CD4-positive, alpha-beta T cell treated with Interferon gamma for 1 hour (primary cell): ENCODE results near the gene NIN.

Experiments used
- DNase-seq: peaks from one replicate; pipeline ENCODE4 v3.0.0-alpha.2; 2020

NIN gene

DNA sequence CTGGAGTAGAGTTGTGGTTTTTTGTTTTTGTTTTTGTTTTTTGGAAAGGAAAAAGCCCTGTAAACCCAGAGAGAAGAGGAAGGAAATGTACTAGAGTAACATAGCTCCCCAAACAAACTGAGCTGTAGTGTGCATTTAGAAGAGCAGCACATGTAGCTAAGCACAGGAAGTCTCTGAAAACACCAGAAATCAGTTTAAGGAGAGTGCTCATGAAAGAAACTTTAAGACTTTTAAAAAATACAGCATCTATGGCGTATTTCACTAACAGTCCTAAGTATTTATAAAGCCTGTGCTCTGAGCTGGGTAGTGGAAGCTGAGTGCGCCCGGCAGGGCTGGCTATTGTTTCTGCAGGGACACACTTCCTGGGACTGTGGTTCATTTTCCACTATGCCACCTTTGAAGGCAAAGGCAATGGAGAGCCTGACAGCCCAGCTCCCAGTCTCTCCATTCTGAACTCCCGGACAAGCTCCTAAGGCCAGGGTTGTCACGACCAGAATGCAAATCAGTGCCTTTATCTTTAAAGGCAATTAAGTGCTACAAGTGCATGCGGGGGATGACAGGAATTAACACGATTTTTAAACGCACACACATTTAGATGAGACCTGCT is 45.4 kb downstream of the NIN start:
- DNase-seq: no peak

- DNase-seq: no peak
Measured at GRCh38 chr14:50784683-50785456, 46.1 kb downstream of the NIN start.

DNA sequence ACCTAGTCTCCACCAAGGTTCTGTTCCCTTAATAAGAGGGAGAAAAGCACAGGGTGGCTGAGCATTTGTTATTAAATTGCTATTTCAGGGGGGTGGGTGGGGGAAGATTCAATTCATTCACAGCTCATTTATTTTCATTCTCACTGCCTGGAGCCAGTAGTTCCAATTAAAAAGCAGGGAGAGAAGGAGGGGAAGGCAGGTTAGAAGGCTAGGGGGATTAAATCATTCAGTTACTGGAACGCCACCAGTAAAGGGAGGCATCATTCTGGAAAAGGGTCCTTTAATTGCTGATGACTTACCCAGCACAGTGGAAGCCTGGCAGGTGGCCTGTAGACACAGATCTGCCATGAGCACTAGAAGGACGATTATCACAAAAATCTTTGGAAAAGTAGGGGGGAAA is 47.4 kb downstream of the NIN start:
- no peak for DNase-seq

GRCh38 chr14:50780393-50780792 is 50.6 kb downstream of the NIN start:
- DNase-seq: no peak

GRCh38 chr14:50778721-50779483 is 52.1 kb downstream of the NIN start:
- no peak for DNase-seq

GRCh38 chr14:50776522-50776921 is 54.4 kb downstream of the NIN start:
- DNase-seq: no peak

GRCh38 chr14:50775357-50775756 is 55.6 kb downstream of the NIN start:
- DNase-seq: no peak

GRCh38 chr14:50774542-50775267 is 56.3 kb downstream of the NIN start:
- DNase-seq: no peak

GRCh38 chr14:50773632-50774541 is 57.1 kb downstream of the NIN start:
- no peak for DNase-seq

DNA sequence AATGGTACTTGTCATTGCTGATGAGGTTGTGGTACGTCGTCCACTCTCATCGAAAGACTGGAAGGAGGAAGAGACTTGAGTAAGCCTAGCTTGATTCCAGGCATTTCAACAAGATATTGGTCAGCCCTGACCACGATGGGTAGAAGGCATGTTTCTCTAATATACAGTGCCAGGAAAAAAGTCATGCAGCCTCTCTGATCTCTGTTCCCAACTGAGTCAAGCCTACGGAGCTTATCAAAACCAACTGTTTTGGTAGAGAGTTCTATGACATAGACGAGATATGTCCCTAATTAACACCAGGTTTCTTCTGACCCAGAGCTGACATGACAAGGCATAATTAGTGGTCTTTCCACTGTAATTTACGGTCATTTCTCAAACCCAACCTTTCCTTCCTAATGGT is 58.5 kb downstream of the NIN start:
- no peak for DNase-seq

- DNase-seq: no peak
Measured at GRCh38 chr14:50770586-50770985, 60.4 kb downstream of the NIN start.

DNA sequence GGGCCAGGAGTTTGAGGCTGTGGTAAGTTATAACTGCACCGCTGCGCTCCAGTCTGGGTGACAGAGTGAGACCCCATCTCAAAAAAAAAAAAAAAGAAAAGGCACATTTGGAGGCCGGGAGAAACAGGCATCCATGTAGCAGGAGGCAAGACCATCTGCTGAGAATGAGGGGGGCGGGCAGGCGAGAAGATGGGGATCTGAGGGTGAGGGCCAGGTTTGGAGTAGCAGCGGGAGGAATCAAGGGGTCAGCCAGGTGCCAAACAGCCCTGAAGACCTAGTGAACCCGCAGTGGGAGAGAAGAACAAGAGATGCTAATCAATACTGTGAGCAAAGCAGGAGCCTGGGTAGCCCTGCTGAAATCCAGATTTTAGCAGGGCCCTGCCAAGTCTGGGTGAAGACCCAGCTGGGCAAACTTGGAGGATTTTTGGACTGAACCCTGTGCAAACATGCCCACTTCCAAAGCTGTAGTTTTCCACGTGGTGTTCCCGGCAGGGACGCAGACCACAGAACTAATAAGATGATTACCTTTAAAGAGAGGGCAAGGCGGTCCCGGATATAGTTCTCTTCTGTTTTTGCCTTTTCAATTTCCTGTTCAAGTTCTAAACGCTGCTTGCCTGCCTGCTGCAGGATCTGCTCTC is 61.0 kb downstream of the NIN start:
- no peak for DNase-seq

DNA sequence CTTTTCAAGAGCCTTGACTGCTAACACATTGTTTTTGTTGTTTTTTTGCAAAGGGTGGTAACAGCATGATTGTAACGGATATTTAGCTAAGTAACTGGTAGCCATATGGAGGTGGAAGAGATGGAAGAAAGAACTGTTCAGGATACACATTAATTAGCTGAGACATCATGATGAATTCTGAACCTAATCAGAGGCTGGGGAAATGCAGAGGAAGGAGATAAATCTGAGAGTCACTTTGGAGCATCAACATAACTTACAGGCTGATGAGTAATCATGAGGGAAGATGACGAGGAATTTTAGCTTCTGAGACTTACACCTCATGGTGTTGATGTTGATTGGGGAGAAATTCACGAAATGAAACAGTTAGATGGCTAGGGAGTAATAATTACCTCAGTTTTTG is 62.3 kb downstream of the NIN start:
- no peak for DNase-seq

DNA sequence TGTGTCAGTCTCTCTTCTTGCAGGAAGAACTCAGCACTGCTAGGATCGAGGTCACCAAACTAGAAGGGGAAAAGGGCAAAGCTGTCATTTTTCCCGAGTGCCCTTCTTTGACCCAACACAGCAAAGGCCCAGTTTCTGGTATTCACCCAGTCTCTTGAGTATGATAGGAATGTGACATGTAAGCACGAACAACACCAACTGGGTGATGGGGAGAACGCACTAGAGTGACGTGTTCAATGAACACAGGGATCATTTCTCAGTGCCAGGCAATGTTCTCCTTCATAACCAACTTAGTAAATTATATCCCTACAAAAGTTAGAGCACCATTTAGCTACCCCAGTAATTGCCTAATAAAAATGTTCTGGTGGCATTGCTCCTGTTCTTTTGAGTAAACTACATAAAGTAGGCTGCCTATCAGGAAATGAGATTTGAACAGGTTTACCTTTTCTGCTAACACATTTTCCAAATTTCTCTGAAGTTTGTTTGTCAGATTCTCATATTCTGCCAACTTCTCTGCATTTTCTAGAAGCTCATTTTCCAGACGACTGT is 64.5 kb downstream of the NIN start:
- no peak for DNase-seq

DNA sequence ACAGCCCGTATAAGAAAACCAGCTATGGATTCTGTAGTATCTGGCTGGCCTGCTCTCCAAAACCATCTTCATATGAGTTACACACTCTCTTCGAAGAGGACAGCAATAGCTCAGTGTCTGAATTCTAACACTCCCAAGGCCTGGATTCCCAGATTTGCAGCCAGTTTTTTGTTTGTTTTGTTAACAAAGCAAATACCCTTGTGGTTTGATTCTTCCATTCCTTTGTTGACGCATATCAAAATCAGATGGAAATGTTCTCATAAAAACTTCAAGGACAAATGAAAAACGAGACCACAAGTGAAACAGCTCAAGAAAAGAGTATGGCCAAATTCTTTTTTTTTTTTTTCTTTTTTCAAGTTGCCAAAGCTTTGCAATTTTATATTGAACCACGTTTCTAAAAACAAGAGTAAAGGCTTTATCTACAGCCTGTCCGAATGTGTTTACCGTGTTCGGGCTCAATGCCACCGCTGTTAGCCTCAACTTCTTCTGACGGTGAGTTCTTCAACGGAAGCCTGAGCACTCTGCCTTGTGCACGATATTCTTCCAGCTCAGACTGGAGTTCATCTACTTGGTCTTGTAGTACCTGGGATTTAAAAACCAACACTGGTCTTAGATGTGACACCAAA is 67.5 kb downstream of the NIN start:
- no peak for DNase-seq

DNA sequence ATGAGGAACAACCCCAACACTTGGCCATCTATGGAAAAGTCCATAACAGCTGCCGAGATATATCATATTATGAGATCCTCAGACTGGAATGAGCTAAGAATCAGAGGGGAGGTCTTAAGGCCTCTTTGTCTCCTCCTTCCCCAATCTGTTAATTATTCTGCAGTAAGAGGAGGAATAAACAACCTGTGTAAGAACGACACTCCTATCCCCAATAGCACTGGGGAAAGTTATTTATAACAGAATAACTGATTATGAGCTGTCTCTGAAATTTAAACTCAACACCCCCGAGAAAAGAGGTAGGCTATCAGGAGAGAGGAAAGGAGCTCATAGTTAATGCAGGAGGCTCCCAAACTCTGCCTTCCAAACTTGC is 68.0 kb downstream of the NIN start:
- DNase-seq: no peak

DNA sequence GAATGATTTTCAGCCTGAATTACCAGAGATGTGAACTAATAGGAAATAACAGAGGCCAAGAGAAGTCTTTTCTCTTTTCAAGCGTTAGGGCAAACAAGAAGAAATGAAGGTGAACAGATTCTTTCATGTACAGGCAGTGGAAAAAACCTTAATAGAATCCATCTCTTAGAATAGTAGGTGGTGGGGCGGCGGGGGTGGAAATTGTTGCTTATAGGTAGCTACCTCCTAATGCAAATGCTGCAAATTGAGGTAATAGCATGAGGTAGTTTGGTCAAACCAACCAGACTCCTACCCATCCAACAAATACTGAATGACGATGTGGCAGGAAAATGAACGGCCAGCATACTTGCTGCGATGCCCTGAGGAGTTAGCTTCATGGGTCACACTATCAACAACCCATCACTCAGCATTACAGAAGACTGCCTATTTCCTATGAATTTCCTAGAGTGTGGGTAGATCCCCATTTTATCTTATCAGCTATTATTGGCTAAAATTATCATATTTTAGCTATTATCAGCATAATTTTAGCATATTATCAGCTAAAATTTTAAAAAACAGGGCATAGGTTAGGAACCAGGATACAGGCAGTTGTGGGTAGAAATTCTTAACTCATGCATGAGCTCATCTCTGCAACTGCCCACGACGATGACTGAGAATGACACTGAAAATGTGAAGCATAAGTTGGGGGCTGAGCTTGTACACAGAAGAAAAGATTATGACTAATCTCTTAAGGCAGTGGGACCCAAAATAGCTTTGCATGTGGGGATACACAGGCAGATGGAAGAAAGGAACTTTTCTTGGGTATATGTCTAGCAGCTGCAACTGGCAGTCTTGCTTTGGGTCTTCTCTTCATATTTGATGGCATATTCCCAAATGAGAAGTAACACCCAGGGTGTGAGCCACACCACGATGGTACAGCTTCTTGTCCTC is 68.7 kb downstream of the NIN start:
- no peak for DNase-seq

DNA sequence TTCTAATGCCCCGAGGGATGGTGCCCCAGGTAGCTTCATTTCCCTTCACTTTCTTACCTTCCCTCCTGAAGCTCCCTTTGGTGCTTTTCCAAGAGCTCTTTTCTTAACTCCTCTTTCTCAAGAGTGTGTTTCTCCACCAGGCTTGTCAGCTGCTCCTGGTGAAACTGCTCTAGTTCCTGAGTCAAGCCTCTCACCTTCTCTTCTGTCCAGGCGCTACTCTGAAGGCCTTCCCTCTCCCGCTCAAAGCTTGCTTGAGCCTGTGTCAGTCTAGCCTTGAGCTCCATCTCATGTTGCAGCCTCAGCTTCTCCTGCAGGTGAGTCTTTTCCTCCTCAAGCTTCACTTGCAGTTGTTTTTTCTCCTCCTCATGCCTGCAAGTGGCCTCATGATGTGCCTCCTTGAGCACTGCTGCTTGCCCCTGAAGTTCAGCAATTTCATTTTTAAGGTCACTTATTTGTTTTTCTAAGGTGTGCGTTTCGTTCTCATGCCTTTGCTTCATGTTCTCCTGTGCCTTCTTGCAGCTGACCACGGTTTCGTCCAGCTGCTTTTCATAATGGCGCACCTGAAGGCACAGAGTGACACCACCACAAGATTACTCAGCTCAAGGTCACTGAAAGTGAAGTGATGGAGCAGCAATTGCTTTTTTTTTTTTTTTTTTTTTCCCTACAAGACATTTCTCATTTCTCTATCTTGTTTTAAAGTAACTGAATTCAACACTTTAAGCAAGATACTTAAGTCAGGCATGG is 71.0 kb downstream of the NIN start:
- DNase-seq: no peak

- no peak for DNase-seq
Measured at GRCh38 chr14:50758945-50759344, 72.0 kb downstream of the NIN start.
